ENCODE data around the gene ASF1A.
"Not testable (repeated sequence)": the region's sequence is repeated elsewhere in the genome, so short reads cannot be mapped to it uniquely, and the experiment has no call there.

ASF1A gene

GRCh38 chr6:118860880-118861279 is 33.1 kb upstream of the ASF1A start:
- TF ChIP-seq CTCF (IDR thresholded peaks at IDR 0.05; ENCODE audit: extremely low read depth, insufficient read depth, missing control alignments) = no peak
- in situ Hi-C loops (cut with MboI; ENCODE audit: low pct_unique_long_range_greater_than_20kb, low sequenced_read_pairs, unreplicated experiment) = no loop called here
- no peak for DNase-seq (ENCODE audit: low spot score)

GRCh38 chr6:118862443-118862842 is 31.5 kb upstream of the ASF1A start:
- DNase-seq (ENCODE audit: low spot score) = no peak
- TF ChIP-seq CTCF (IDR thresholded peaks at IDR 0.05; ENCODE audit: extremely low read depth, insufficient read depth, missing control alignments) = no peak
- in situ Hi-C loops (cut with MboI; ENCODE audit: low pct_unique_long_range_greater_than_20kb, low sequenced_read_pairs, unreplicated experiment) = no loop called here

GRCh38 chr6:118864341-118865099 is 29.4 kb upstream of the ASF1A start:
- in situ Hi-C loops (cut with MboI; ENCODE audit: low pct_unique_long_range_greater_than_20kb, low sequenced_read_pairs, unreplicated experiment) = no loop called here
- DNase-seq (ENCODE audit: low spot score) = no peak
- no peak for TF ChIP-seq CTCF (IDR thresholded peaks at IDR 0.05; ENCODE audit: extremely low read depth, insufficient read depth, missing control alignments)

GRCh38 chr6:118865100-118865391 is 28.9 kb upstream of the ASF1A start:
- DNase-seq (ENCODE audit: low spot score) = no peak
- in situ Hi-C loops (cut with MboI; ENCODE audit: low pct_unique_long_range_greater_than_20kb, low sequenced_read_pairs, unreplicated experiment) = no loop called here
- no peak for TF ChIP-seq CTCF (IDR thresholded peaks at IDR 0.05; ENCODE audit: extremely low read depth, insufficient read depth, missing control alignments)

GRCh38 chr6:118867181-118867580 is 26.8 kb upstream of the ASF1A start:
- TF ChIP-seq CTCF (IDR thresholded peaks at IDR 0.05; ENCODE audit: extremely low read depth, insufficient read depth, missing control alignments) = no peak
- DNase-seq (ENCODE audit: low spot score) = no peak
- in situ Hi-C loops (cut with MboI; ENCODE audit: low pct_unique_long_range_greater_than_20kb, low sequenced_read_pairs, unreplicated experiment) = no loop called here

GRCh38 chr6:118868901-118869300 is 25.1 kb upstream of the ASF1A start:
- DNase-seq (ENCODE audit: low spot score); in situ Hi-C loops (cut with MboI; ENCODE audit: low pct_unique_long_range_greater_than_20kb, low sequenced_read_pairs, unreplicated experiment): not testable (repeated sequence)

GRCh38 chr6:118869350-118869749 is 24.6 kb upstream of the ASF1A start:
- in situ Hi-C loops (cut with MboI; ENCODE audit: low pct_unique_long_range_greater_than_20kb, low sequenced_read_pairs, unreplicated experiment) = no loop called here
- no peak for DNase-seq (ENCODE audit: low spot score)
- no peak for TF ChIP-seq CTCF (IDR thresholded peaks at IDR 0.05; ENCODE audit: extremely low read depth, insufficient read depth, missing control alignments)

All from GM13977 (cell line).